Vagina (tissue), 2 donors: ENCODE results near the gene SLAMF7. TPM values are rescaled to one million over a fixed set of nuclear protein-coding genes. Genes with fewer than 3 reads are reported as not detected.

Experiments
- DNase-seq, 2 donors: peaks; one replicate each; pipeline ENCODE4 v3.0.0-alpha.2; 2017; ENCODE audit errors: extremely low spot score in 2 of 2
- H3K27ac ChIP-seq: fragments of 200-600 bp; sonication (generic); one replicate; pipeline ENCODE4 v1.5.1; 2019
- H3K27me3 ChIP-seq: fragments of 200-600 bp; sonication (generic); one replicate; pipeline ENCODE4 v1.5.1; 2019
- H3K36me3 ChIP-seq, 2 donors: fragments of 200-600 bp; sonication (generic); one replicate each; pipeline ENCODE4 v1.5.1; 2017 to 2019
- H3K4me1 ChIP-seq: fragments of 200-600 bp; sonication (generic); one replicate; pipeline ENCODE4 v1.5.1; 2019
- H3K4me3 ChIP-seq, 2 donors: fragments of 200-600 bp; sonication (generic); 1 replicate in 1 of 2; 2 replicates in 1 of 2; pipeline ENCODE4 v1.5.1; 2016 to 2019
- H3K9me3 ChIP-seq: fragments of 200-600 bp; sonication (generic); one replicate; pipeline ENCODE4 v1.5.1; 2019
- CTCF ChIP-seq, 3 experiments: fragments of 450-650 bp in 2 of 3; fragments of 200-600 bp in 1 of 3; sonication (generic) in 1 of 3; IDR thresholded peaks; one replicate each; pipeline ENCODE4 v1.5.1; 2017 to 2019; ENCODE audit warnings: antibody characterized with exemption in 3 of 3, mild to moderate bottlenecking in 2 of 3, moderate library complexity in 2 of 3
- POLR2A ChIP-seq, 2 donors: fragments of 450-650 bp; IDR thresholded peaks; one replicate each; pipeline ENCODE4 v1.6.1; 2017; ENCODE audit warnings: antibody characterized with exemption in 2 of 2, mild to moderate bottlenecking in 2 of 2, moderate library complexity in 2 of 2
- POLR2AphosphoS5 ChIP-seq, 2 donors: sonication (generic); formaldehyde crosslinking; IDR thresholded peaks; one replicate each; pipeline ENCODE4 v1.9.0; 2017; ENCODE audit warnings: antibody characterized with exemption in 2 of 2, mild to moderate bottlenecking in 2 of 2, low read depth in 1 of 2; ENCODE audit not compliant: insufficient read depth in 1 of 2
- intact Hi-C: fragments of 100-400 bp; cut with DNase I; formaldehyde crosslinking; loops from one replicate; pipeline ENCODE4 v1.15.1; 2023
- total RNA-seq: library from RNA; depleted of rRNA; stranded (reverse); fragments of >200 nt; gene quantifications from one replicate; pipeline ENCODE4 v1.2.3, GENCODE V29; 2016

Gene SLAMF7
- total RNA-seq, 1 donor from 2014 or later: 2.2 TPM

- intact Hi-C loops: no loop called here
- Histone ChIP-seq H3K36me3 (no peaks in the 10 kb centered on the region), H3K4me1 (no peaks in the 10 kb centered on the region), H3K27me3 (no peaks in the 10 kb centered on the region), H3K27ac (no peak overlapping the region), H3K4me3 (no peak overlapping the region), H3K9me3 (no peaks in the 10 kb centered on the region)
- TF ChIP-seq POLR2AphosphoS5 (IDR thresholded peaks at IDR 0.05; ENCODE audit: insufficient read depth in 1 of 2, low read depth in 1 of 2) (no peak), POLR2A (IDR thresholded peaks at IDR 0.05) (no peak), CTCF (IDR thresholded peaks at IDR 0.05) (no peak)
- no peak for DNase-seq
Measured at GRCh38 chr1:160722726-160723125, 16.3 kb upstream of the SLAMF7 start.

GRCh38 chr1:160723332-160723731 is 15.7 kb upstream of the SLAMF7 start:
- Histone ChIP-seq H3K27me3 (no peaks in the 10 kb centered on the region), H3K9me3 (no peaks in the 10 kb centered on the region), H3K4me1 (no peaks in the 10 kb centered on the region), H3K27ac (no peak overlapping the region), H3K4me3 (no peak overlapping the region), H3K36me3 (no peaks in the 10 kb centered on the region)
- no peak for DNase-seq
- intact Hi-C loops: no loop called here
- TF ChIP-seq POLR2AphosphoS5 (IDR thresholded peaks at IDR 0.05; ENCODE audit: insufficient read depth in 1 of 2, low read depth in 1 of 2): no peak
- TF ChIP-seq POLR2A (IDR thresholded peaks at IDR 0.05): no peak
- no peak for TF ChIP-seq CTCF (IDR thresholded peaks at IDR 0.05)

- DNase-seq: peak in 1 of 2 donors; percentile 62
- no peaks in the 10 kb centered on the region for H3K4me1 ChIP-seq
- TF ChIP-seq POLR2A (IDR thresholded peaks at IDR 0.05) (no peak), CTCF (IDR thresholded peaks at IDR 0.05) (no peak)
- H3K27me3 ChIP-seq: no peaks in the 10 kb centered on the region
- H3K4me3 ChIP-seq: no peak overlapping the region
- no peaks in the 10 kb centered on the region for H3K9me3 ChIP-seq
- H3K36me3 ChIP-seq: no peaks in the 10 kb centered on the region
- intact Hi-C loops: no loop called here
- H3K27ac ChIP-seq: no peak overlapping the region
Measured at GRCh38 chr1:160724465-160725242, 14.4 kb upstream of the SLAMF7 start.

GRCh38 chr1:160726114-160726497 is 12.9 kb upstream of the SLAMF7 start:
- Histone ChIP-seq H3K27ac (no peak overlapping the region), H3K36me3 (no peaks in the 10 kb centered on the region), H3K9me3 (no peaks in the 10 kb centered on the region), H3K4me3 (no peak overlapping the region), H3K27me3 (no peaks in the 10 kb centered on the region), H3K4me1 (no peaks in the 10 kb centered on the region)
- peak in 1 of 2 donors; percentile 20 for DNase-seq
- intact Hi-C loops: no loop called here
- TF ChIP-seq POLR2AphosphoS5 (IDR thresholded peaks at IDR 0.05; ENCODE audit: insufficient read depth in 1 of 2, low read depth in 1 of 2) (no peak), CTCF (IDR thresholded peaks at IDR 0.05) (no peak), POLR2A (IDR thresholded peaks at IDR 0.05) (no peak)

GRCh38 chr1:160726498-160727315 is 12.3 kb upstream of the SLAMF7 start:
- Histone ChIP-seq H3K27me3 (no peaks in the 10 kb centered on the region), H3K27ac (no peak overlapping the region), H3K36me3 (no peaks in the 10 kb centered on the region), H3K4me1 (no peaks in the 10 kb centered on the region), H3K9me3 (no peaks in the 10 kb centered on the region), H3K4me3 (no peak overlapping the region)
- TF ChIP-seq CTCF (IDR thresholded peaks at IDR 0.05): peak in 2 of 3 experiments; percentile 43 to 64
- no peak for TF ChIP-seq POLR2A (IDR thresholded peaks at IDR 0.05)
- TF ChIP-seq POLR2AphosphoS5 (IDR thresholded peaks at IDR 0.05; ENCODE audit: insufficient read depth in 1 of 2, low read depth in 1 of 2): peak in 1 of 2 donors; percentile 55
- peak in 1 of 2 donors; percentile 75 for DNase-seq
- intact Hi-C loops: no loop called here
